Kidney (tissue), 14 donors: ENCODE results near the gene MAP6. TPM values are rescaled to one million over a fixed set of nuclear protein-coding genes. Genes with fewer than 3 reads are reported as not detected.

Experiments used
- DNase-seq, 5 donors: peaks; one replicate each; pipeline ENCODE4 v3.0.0-alpha.2; 2013 to 2020
- FAIRE-seq: peaks from 2 replicates; lab custom pipeline; 2012; peaks lifted over from hg19 to GRCh38; lab: Jason Lieb, UNC
- H3K27ac ChIP-seq, 2 donors: one replicate each; pipeline ENCODE4 v1.7.0; 2013; ENCODE audit warnings: low read depth in 2 of 2, low read length in 2 of 2, inconsistent platforms in 1 of 2
- H3K27me3 ChIP-seq: one replicate; pipeline ENCODE4 v1.7.1; 2013; ENCODE audit warnings: low read length, inconsistent platforms; ENCODE audit not compliant: control insufficient read depth, insufficient read depth
- H3K36me3 ChIP-seq, 3 donors: one replicate each; pipeline versions ENCODE4 v1.7.0 to v1.7.1; 2013; ENCODE audit warnings: low read length in 3 of 3, control low read depth in 1 of 3, inconsistent platforms in 1 of 3; ENCODE audit not compliant: insufficient read depth in 3 of 3, control insufficient read depth in 2 of 3
- H3K4me1 ChIP-seq, 3 donors: one replicate each; pipeline versions ENCODE4 v1.7.0 to v1.7.1; 2013; ENCODE audit warnings: low read length in 3 of 3, inconsistent platforms in 1 of 3, low read depth in 1 of 3; ENCODE audit not compliant: control insufficient read depth in 2 of 3, insufficient read depth in 2 of 3
- H3K4me3 ChIP-seq, 3 donors: one replicate each; pipeline versions ENCODE4 v1.7.0 to v1.8.1; 2013; ENCODE audit warnings: low read length in 3 of 3, control low read depth in 1 of 3, inconsistent platforms in 1 of 3
- H3K9ac ChIP-seq, 3 donors: one replicate each; pipeline versions ENCODE4 v1.7.0 to v1.7.1; 2013; ENCODE audit warnings: low read length in 3 of 3, control low read depth in 1 of 3, inconsistent platforms in 1 of 3
- H3K9me3 ChIP-seq, 3 donors: one replicate each; pipeline versions ENCODE4 v1.7.0 to v1.7.1; 2013; ENCODE audit warnings: low read length in 3 of 3, control low read depth in 1 of 3, inconsistent platforms in 1 of 3; ENCODE audit not compliant: control insufficient read depth in 2 of 3, insufficient read depth in 1 of 3
- CTCF ChIP-seq: IDR thresholded peaks from 3 replicates; pipeline ENCODE4 v1.5.1; 2012; ENCODE audit warnings: mild to moderate bottlenecking, moderate library complexity, borderline replicate concordance; ENCODE audit not compliant: insufficient read depth; ENCODE audit errors: extremely low read depth
- intact Hi-C: fragments of 100-400 bp; cut with DNase I; formaldehyde crosslinking; loops from one replicate; pipeline ENCODE4 v1.11.1; 2022
- polyA plus RNA-seq: library from polyadenylated mRNA; stranded (reverse); fragments of 350-450 nt; fragmentation: Illumina TruSeq; extraction: RNeasy Lipid Tissue Mini Kit (QIAGEN cat#74804); gene quantifications from one replicate; pipeline ENCODE4 v1.2.3, GENCODE V29; 2014; ENCODE audit warnings: low read depth, low replicate concordance; ENCODE audit not compliant: insufficient read depth
- total RNA-seq: library from RNA; stranded (reverse); fragmentation: NEBNext Ultra II Directional; extraction: Animal tissue kit (Norgen Biotek cat#: 25700); gene quantifications from one replicate; pipeline ENCODE4 v1.2.1, GENCODE V29; 2021
- donor health status: control.
- donor health status: control.
- donor health status: control.
- donor health status: control.
- donor health status: control.
- donor health status: DM: yes; HTN: yes; CAD: no.
- donor health status: Normal renal cell carcinoma (clear cell type).

MAP6 gene
- total and polyA plus RNA-seq, 2 donors from 2014 or later: 7.7 to 21.3 TPM

- no peak for FAIRE-seq
- no peaks in the 10 kb centered on the region for H3K27me3 ChIP-seq
- no peaks in the 10 kb centered on the region for H3K9me3 ChIP-seq
- H3K27ac ChIP-seq: peak overlapping the region; percentile 100
- intact Hi-C loops: no loop called here
- H3K9ac ChIP-seq: peak overlapping the region; percentile 82 to 99 (median 91)
- peak; percentile 24 for TF ChIP-seq CTCF
- peaks cover 2 to 51% (median 42%) of the 10 kb centered on the region in 3 donors for H3K4me1 ChIP-seq
- peaks cover 3 to 23% (median 17%) of the 10 kb centered on the region in 3 donors for H3K36me3 ChIP-seq
- peak; percentile 83 to 88 (median 86) for DNase-seq
- H3K4me3 ChIP-seq: peak overlapping the region; percentile 82 to 99 (median 94)
Measured at GRCh38 chr11:75563978-75564552, 104.8 kb downstream of the MAP6 start.

- H3K4me1 ChIP-seq: peaks cover 2 to 51% (median 47%) of the 10 kb centered on the region in 3 donors
- no peak for FAIRE-seq
- no peaks in the 10 kb centered on the region for H3K9me3 ChIP-seq
- no peaks in the 10 kb centered on the region for H3K27me3 ChIP-seq
- intact Hi-C loops: no loop called here
- H3K9ac ChIP-seq: peak overlapping the region; percentile 82 to 99 (median 91)
- no peak for DNase-seq
- H3K4me3 ChIP-seq: peak overlapping the region; percentile 82 to 99 (median 94)
- H3K27ac ChIP-seq: peak overlapping the region; percentile 100
- TF ChIP-seq CTCF: no peak
- peaks cover 3 to 18% (median 12%) of the 10 kb centered on the region in 3 donors for H3K36me3 ChIP-seq
Measured at GRCh38 chr11:75563501-75563977, 105.3 kb downstream of the MAP6 start.

- FAIRE-seq (no peak), DNase-seq (peak in 4 of 5 donors; percentile 76 to 90 (median 82))
- Histone ChIP-seq H3K9me3 (no peaks in the 10 kb centered on the region), H3K4me3 (peak overlapping the region; percentile 82 to 99 (median 94)), H3K27ac (peak overlapping the region; percentile 100), H3K27me3 (no peaks in the 10 kb centered on the region), H3K9ac (peak overlapping the region; percentile 82 to 99 (median 91)), H3K36me3 (peaks cover 3 to 12% (median 8%) of the 10 kb centered on the region in 3 donors), H3K4me1 (peaks cover 2 to 54% (median 49%) of the 10 kb centered on the region in 3 donors)
- no peak for TF ChIP-seq CTCF
- intact Hi-C loops: no loop called here
Measured at GRCh38 chr11:75562836-75563484, 105.9 kb downstream of the MAP6 start.
